PC-9 (cell line): ENCODE results near the gene GPRIN1.

Experiments used
- CTCF ChIP-seq: fragments of 200-600 bp; sonication (generic); conservative IDR thresholded peaks from 2 replicates; pipeline ENCODE4 v1.6.1; 2017; ENCODE audit warnings: mixed run types, antibody characterized with exemption, mild to moderate bottlenecking, moderate library complexity
- EZH2 ChIP-seq: fragments of 200-600 bp; sonication (generic); IDR thresholded peaks from 2 replicates; pipeline ENCODE4 v1.8.0; 2017; ENCODE audit warnings: antibody characterized with exemption, low read depth

DNA sequence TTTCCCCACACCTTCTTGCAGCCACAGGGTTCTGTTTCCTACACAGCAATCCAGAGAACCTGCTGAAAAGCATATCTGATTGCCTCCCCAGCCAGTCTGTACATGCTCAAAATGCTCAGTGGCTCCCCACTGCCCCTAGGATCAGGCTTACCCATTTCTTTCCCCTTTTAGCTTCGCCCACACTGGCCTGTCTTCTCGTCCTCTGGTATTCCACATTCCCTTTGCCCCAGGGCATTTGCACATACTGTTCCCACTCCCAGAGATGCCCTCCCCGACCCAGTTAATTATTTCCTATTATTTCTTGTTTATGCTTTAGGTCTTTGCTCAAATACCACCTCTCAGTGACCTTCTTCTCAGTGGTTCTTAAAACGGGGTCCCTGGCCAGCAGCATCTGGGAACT lies 30.7 kb upstream of the GPRIN1 start:
- no peak for TF ChIP-seq CTCF
- no peak for TF ChIP-seq EZH2
